HuH-7 (cell line): ENCODE measurements around the gene APCDD1L.

Experiments
- DNase-seq: peaks from one replicate; pipeline ENCODE4 v3.0.0; 2011; ENCODE audit warnings: low spot score

The APCDD1L gene

GRCh38 chr20:58466729-58467571 lies 48.2 kb downstream of the APCDD1L start:
- DNase-seq: no peak

- no peak for DNase-seq
Observed at GRCh38 chr20:58466095-58466708, 49.0 kb downstream of the APCDD1L start.

GRCh38 chr20:58464838-58465237 lies 50.4 kb downstream of the APCDD1L start:
- no peak for DNase-seq

- no peak for DNase-seq
Observed at GRCh38 chr20:58463256-58463655, 51.9 kb downstream of the APCDD1L start.

GRCh38 chr20:58461899-58462298 lies 53.3 kb downstream of the APCDD1L start:
- no peak for DNase-seq

- DNase-seq: no peak
Observed at GRCh38 chr20:58461104-58461503, 54.1 kb downstream of the APCDD1L start.

- no peak for DNase-seq
Observed at GRCh38 chr20:58459058-58459750, 56.0 kb downstream of the APCDD1L start.

GRCh38 chr20:58458342-58459057 lies 56.7 kb downstream of the APCDD1L start:
- DNase-seq: no peak

- no peak for DNase-seq
Observed at GRCh38 chr20:58457083-58457695, 58.0 kb downstream of the APCDD1L start.

- DNase-seq: no peak
Observed at GRCh38 chr20:58454460-58454859, 60.7 kb downstream of the APCDD1L start.

GRCh38 chr20:58453391-58453790 lies 61.8 kb downstream of the APCDD1L start:
- no peak for DNase-seq

- no peak for DNase-seq
Observed at GRCh38 chr20:58452667-58453255, 62.4 kb downstream of the APCDD1L start.

GRCh38 chr20:58450254-58450653 lies 64.9 kb downstream of the APCDD1L start:
- DNase-seq: no peak

- DNase-seq: no peak
Observed at GRCh38 chr20:58449681-58450221, 65.4 kb downstream of the APCDD1L start.

GRCh38 chr20:58448958-58449357 lies 66.2 kb downstream of the APCDD1L start:
- no peak for DNase-seq

GRCh38 chr20:58447511-58448391 lies 67.4 kb downstream of the APCDD1L start:
- peak; percentile 53 for DNase-seq

- DNase-seq: no peak
Observed at GRCh38 chr20:58446960-58447265, 68.3 kb downstream of the APCDD1L start.

- DNase-seq: no peak
Observed at GRCh38 chr20:58446264-58446959, 68.8 kb downstream of the APCDD1L start.

- DNase-seq: no peak
Observed at GRCh38 chr20:58444746-58445255, 70.4 kb downstream of the APCDD1L start.

GRCh38 chr20:58441723-58442122 lies 73.5 kb downstream of the APCDD1L start:
- DNase-seq: no peak
